Neural progenitor cell (in vitro differentiated cells): Measurements from ENCODE around the gene CHST6.

Experiments used
- CTCF ChIP-seq: fragments of 200-600 bp; sonication (generic); IDR thresholded peaks from 2 replicates; pipeline ENCODE4 v1.5.1; 2017; ENCODE audit warnings: antibody characterized with exemption, mild to moderate bottlenecking
- EZH2 ChIP-seq: fragments of 200-600 bp; sonication (generic); IDR thresholded peaks from 2 replicates; pipeline ENCODE4 v1.6.1; 2017; ENCODE audit warnings: antibody characterized with exemption, mild to moderate bottlenecking, moderate library complexity
- EZH2phosphoT487 ChIP-seq: fragments of 200-600 bp; sonication (generic); IDR thresholded peaks from 2 replicates; pipeline ENCODE4 v1.6.1; 2017; ENCODE audit warnings: antibody characterized with exemption

GRCh38 chr16:75506107-75506506, 10.9 kb upstream of the CHST6 start:
- TF ChIP-seq CTCF (no peak), EZH2 (no peak), EZH2phosphoT487 (no peak)
